GM18508 (cell line): Measurements from ENCODE around the gene LMF1.
"Not testable (repeated sequence)": the region's sequence is repeated elsewhere in the genome, so short reads cannot be mapped to it uniquely, and the experiment has no call there.

Source experiments
- ATAC-seq: cut with Tn5 transposase; IDR thresholded peaks from one replicate; pipeline ENCODE4 v1.9.1; 2021; ENCODE audit warnings: moderate number of reproducible peaks; ENCODE audit not compliant: insufficient read depth, unreplicated experiment

Gene LMF1

DNA sequence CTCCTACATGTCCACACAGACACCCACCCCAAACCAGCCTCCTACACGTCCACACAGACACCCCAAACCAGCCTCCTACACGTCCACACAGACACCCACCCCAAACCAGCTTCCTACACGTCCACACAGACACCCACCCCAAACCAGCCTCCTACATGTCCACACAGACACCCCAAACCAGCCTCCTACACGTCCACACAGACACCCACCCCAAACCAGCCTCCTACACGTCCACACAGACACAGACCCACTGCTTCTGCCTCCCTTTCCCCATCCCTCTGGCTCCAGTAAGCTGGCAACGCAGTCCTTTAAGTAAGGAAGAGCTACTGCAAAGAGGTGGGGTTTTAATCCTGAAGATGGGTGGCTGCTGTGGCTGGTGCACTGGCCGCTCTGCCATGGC lies 17.0 kb downstream of the LMF1 start:
- ATAC-seq: not testable (repeated sequence)

DNA sequence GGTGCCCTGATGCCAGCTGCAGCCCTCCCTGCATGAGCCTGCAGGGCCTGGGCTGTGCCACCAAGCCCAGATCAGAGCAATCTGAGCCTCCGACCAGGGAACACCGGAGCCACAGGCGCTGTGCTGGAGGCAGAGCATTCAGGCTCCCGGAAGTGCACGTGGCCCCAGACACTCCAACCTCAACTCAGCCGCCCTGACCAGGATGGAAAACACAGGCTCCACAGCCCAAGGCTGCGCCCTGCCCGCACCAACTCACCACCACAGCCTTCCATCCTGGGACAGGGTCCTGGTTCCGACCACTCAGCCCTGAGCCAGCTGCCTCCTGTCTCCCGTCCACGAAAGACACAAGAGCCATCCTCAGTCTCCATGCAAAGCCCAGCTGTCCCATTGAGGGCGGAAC lies 18.5 kb downstream of the LMF1 start:
- no peak for ATAC-seq

DNA sequence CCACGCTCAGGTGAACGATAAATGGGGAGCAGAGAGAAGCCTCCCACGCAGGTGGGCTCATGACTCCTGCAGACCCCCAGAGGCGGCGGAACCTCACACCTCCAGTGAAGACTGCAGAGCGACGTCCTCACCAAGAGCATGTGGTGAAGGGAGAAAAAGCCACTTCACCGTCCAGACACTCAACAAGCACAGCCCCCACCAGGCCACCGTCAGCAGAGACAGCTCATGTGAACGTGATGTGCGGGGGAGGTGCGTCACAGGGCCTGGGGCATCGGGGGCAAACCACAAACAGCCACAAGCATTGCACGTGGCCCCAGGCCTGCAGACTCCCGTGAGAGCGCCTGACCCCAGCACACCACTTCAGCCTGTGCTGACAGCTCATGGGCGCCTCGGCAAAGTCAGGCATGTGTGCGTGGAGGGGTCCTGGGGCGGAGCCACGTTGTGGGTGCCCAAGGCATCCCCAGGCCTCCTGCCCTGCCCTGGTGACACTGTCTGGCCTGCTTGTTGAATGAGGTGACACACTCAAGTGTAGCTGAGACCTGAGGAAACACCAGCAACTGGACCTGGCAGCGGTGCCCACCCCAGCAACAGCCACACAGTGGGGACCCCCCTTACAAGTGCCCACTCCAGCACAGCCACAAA lies 19.0 kb downstream of the LMF1 start:
- ATAC-seq: no peak

DNA sequence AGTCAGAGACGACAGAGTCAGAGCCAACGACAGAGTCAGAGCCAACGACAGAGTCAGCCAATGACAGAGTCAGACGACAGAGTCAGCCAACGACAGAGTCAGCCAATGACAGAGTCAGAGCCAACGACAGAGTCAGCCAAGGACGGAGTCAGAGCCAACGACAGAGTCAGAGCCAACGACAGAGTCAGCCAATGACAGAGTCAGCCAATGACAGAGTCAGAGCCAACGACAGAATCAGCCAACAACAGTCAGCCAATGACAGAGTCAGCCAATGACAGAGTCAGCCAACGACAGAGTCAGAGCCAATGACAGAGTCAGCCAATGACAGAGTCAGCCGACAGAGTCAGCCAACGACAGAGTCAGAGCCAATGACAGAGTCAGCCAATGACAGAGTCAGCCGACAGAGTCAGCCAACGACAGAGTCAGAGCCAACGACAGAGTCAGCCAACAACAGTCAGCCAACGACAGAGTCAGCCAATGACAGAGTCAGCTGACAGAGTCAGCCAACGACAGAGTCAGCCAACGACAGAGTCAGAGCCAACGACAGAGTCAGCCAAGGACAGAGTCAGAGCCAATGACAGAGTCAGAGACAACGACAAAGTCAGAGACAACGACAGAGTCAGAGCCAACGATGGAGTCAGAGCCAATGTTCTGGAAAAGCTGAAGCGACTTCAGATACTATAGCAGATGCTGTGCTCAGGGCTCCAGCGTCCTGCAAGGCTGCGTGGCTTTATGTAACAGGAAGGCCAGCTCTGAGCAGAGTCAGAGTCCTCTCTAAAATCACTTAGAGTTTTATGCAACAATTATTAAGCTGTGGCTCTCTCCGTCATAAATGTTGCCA lies 19.8 kb downstream of the LMF1 start:
- not testable (repeated sequence) for ATAC-seq

DNA sequence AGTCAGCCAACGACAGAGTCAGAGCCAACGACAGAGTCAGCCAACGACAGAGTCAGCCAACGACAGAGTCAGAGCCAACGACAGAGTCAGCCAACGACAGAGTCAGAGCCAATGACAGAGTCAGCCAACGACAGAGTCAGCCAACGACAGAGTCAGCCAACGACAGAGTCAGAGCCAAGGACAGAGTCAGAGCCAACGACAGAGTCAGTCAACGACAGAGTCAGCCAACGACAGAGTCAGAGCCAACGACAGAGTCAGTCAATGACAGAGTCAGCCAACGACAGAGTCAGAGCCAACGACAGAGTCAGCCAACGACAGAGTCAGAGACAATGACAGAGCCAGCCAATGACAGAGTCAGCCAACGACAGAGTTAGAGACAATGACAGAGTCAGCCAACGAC lies 22.0 kb downstream of the LMF1 start:
- not testable (repeated sequence) for ATAC-seq

DNA sequence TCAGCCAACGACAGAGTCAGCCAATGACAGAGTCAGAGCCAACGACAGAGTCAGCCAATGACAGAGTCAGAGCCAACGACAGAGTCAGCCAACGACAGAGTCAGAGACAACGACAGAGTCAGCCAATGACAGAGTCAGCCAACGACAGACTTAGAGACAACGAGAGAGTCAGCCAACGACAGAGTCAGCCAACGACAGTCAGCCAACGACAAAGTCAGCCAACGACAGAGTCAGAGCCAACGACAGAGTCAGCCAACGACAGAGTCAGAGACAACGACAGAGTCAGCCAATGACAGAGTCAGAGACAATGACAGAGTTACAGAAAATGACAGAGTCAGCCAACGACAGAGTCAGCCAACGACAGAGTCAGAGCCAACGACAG lies 22.9 kb downstream of the LMF1 start:
- not testable (repeated sequence) for ATAC-seq

DNA sequence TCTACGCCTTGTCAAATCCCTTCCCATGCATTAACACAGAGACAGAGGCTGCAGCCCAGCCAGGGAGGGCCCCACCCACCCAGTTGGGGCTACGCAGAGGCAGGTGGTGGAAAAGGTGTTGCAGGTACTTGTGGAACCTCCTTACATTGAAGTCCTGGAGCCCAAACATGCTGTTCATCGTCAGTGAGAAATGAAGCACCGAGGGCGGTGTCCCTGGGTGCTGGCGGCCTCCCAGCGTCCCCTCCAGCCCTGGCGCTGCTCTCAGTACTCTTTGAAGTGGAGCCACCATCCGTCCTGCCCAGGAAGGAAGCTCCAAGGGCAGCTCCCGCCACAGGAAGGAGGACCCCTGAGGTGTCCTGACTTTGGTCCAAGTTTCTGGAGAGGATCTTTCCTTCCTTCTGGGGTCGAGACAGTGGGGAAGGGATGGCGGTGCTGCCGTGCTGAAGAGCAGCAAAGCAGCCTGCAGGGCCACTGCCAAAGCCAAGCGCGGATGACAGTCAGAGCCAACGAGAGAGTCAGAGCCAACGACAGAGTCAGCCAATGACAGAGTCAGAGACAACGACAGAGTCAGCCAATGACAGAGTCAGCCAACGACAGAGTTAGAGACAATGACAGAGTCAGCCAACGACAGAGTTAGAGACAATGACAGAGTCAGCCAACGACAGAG lies 23.4 kb downstream of the LMF1 start:
- no peak for ATAC-seq

DNA sequence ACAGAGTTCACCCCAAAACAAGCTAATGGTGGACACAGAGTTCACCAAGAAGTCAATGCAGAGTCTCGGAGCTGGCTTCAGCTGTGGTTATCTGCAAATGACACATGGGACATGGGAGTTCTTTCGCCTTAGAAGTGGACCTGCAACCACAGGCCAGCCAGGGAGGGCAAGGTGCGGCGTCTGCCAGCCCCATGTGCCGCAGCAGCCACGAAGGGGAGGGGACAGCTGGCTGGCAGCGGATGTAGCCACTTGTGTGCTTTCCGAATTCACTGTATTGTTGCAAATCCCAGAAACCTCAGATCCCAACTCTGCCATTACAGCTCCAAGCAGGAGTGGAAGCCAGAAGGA lies 24.8 kb downstream of the LMF1 start:
- no peak for ATAC-seq

DNA sequence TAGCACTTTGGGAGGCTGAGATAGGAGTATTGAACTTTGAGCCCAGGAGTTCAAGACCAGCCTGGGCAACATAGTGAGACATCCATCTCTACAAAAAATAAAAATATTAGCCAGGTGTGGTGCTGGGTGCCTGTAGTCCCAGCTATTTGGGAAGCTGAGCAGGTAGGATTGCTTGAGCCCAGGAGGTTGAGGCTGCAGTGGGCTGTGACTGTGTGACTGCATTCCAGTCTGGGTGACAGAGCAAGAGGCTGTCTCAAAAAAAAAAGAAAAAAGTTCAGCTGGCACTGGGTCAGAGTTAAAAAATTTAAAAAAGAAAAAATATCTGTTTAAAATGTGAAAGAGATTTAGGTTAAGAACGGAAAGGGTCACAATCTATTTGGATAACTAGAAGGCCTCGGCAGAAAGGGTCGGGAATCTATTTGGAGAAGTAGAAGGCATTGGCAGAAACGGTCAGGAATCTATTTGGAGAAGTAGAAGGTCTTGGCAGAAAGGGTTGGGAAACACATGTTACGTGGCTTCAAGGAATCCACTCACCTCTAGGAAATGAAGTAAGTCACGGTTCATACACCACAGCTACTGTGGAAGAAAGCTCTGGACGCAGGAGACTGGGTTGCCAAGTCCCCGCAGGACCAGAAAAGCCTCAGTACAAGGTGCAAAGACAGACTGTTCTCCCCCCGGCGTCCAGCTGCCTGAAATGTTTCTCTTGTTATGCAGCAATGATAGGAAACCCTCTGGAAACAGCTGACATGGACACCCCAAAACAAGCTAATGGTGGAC lies 25.3 kb downstream of the LMF1 start:
- ATAC-seq: no peak

DNA sequence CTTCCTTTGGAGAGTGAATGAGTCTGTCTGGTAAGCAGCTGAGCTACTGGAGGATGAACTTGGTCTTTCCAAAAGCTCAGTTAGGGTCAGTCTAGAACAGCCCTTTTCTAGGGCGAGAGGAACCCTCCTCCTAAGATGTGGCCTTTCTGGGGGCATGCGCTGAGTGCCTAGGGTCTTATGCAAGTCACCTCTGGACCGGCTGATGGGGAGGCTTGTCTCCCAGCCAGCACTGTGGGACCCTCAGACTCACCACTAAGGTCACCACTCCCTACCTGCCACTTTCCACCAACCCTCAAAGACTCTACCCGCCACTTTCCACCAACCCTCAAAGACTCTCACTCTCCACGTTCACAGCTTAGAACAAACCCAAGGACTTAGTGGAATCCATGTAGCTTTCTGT lies 26.8 kb downstream of the LMF1 start:
- no peak for ATAC-seq

DNA sequence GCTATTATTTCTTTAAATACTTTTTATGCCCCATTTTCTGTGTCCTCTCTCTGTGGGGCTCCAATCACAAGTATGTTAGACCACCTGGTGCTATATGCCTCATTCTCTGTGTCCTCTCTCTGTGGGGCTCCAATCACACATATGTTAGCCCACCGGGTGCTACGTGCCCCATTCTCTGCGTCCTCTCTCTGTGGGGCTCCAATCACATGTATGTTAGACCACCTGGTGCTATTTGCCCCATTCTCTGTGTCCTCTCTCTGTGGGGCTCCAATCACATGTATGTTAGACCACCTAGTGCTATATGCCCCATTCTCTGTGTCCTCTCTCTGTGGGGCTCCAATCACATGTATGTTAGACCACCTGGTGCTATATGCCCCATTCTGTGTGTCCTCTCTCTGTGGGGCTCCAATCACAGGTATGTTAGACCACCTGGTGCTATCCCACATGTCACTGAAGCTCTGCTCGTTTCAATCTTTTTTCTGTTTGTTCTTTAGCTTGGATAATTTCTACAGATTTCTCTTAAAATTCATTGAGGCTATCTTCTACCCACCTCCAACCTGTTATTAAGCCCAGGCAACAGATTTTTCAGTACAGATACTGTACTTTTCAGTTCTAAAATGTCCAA lies 28.2 kb downstream of the LMF1 start:
- ATAC-seq: no peak

DNA sequence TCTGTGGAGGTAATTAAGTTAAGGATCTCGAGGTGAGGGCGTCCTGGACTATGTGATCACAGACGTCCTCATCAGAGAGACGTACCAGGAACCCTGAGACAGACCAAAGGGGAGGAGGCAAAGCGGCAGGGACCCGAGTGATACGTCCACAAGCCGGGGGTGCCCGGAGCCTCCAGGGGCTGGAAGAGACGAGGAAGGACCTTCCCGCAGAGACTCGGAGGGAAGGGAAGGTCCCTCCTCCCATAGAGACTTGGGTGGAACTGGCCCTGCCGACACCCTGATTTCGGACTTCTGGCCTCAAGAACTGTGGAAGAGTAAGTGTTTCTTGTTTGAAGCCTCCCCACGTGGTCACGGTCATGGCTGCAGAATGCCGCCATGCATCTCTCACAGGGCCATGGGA lies 30.8 kb downstream of the LMF1 start:
- no peak for ATAC-seq

DNA sequence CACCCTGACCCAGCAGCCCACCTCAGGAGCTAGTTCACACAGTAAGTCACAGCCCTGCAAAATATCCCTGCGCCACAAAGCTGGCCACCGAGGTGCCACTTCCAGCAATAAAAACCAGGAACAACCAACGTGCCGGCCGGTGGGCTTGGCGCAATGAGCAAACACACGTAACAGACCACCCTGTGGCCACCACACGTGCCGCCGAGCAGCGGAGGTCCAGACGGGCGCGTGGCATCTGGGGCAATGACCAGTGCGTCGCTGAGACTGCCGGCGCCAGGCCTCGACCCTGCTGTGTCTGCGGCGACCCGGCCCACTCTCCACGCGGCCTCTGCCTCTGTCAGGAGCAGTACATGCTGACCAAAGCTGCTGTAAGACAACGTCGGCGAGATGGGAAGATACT lies 31.5 kb downstream of the LMF1 start:
- no peak for ATAC-seq

DNA sequence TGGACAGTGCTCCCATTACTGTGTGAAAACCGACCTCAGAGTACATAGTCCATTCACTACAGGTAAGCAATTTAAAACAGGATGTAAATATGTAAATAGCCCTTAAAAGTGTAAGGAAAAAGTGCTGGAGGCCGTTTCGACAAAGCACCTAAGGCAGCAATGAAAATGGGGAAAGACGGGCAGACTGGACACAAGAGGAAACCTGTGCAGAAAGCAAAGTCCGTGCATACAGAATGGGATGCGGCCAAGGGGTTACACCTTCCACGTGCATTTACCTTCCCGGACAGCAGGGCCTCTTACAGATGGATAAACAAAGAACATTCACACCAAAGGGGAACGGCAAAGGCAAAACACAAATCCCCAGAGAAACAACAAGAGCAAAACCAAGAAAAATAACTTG lies 32.0 kb downstream of the LMF1 start:
- ATAC-seq: no peak

DNA sequence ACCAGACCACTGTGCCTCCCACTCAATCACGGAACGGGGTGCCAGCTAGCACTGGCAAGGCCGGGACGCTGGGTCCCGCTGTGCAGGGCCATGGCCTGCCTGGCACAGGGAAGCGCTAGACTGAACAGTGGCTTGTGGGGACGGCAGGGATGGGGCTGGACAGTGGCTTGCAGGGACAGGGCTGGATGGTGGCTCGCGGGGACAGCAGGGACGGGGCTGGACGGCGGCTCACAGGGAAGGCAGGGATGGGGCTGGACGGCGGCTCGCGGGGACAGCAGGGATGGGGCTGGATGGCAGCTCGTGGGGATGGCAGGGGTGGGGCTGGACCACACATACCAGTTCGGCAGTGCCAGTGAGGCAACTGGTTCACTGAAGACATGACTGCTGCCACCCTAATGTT lies 32.6 kb downstream of the LMF1 start:
- ATAC-seq: no peak

DNA sequence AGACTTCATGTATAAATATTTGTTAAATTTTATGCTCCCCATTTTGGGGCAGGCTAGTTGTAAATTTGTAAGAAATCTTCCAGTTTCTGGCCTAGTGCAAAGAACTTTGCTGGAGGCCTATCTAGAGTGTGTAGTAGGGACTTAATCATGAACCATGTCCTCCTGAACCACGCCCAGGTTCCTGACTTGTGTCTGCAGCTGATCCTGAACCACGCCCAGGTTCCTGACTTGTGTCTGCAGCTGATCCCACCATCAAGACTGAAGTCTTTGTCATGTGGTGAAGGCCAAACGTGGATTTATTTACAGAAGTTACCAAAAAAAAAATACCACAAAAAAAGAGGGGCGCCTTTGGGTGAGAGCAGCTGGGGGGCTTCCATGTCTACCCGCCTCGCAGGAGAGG lies 33.1 kb downstream of the LMF1 start:
- ATAC-seq: no peak

DNA sequence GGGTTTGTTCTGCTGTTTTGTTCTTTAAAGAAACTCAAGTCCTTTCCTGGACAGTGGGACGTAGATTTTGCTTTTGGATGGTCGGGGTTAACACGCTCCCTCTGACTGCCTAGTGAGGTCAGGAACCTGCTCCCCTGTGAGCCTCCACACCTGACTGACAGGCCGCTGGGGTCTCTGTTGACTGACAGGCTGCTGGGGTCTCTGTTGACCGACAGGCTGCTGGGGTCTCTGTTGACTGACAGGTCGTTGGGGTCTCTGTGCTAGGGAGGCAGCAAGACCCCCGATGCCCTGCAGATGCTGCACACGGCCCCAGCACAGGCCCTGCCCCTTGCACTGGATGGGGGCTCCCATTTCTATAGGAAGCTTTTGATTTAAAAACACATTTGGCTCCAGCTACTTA lies 33.5 kb downstream of the LMF1 start:
- no peak for ATAC-seq

DNA sequence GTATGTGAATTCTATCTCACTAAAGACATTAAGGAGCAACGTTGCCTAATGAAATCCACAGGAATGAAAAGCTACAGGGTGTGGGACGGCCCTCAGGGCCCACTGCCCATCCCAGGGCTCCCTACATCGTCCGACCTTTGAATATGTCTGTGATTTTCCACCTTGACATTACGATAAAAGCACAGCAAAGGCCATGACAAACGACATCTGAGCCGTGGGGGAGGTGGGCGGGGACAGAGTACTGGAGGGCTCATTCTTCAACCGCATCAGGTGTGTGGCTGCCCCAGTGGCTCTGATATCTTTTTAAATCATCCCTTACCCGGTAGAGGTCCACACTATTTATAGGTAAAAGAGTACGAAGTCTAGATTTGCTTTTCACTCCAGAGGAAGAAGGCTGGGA lies 35.1 kb downstream of the LMF1 start:
- ATAC-seq: no peak

DNA sequence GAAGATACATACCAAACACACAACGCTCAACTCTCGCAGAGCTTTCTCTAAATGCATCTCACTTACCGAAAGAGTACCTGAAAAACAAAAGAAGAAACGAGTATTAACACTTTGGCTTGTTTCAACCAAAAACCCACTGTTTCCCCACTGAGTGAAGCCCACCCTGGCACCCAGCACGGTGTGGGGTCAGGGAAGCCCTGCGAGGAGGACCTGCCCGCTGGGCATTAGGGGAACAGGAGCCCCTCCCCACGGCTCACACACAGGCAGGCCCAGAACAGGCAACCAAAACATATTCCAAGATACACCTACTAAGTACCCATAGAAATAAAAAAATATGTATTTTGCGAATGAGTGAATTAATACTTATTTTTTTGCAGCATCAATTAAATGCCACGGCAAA lies 36.6 kb downstream of the LMF1 start:
- ATAC-seq: no peak

DNA sequence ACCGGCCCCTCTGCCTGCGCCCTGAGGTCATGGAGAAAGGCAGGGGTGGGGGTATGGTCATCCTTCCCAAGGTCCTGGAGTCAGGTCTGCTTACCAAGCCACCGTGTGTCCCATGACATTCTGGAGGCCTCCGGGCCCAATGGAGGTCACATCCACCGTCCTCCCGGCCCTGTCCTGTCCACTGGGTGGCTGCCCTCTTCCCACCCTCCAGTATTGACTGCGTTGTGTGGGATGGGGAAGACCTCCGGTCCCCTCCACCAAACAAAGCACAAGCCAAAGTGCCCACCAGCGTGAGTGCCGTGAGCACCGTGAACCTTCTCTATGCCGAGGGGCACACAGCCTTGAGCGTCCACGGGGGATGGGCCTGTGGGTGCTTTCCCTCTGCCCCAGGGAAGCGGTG lies 37.2 kb downstream of the LMF1 start:
- no peak for ATAC-seq
